Measurements from ENCODE around the gene AFF3.

DNA sequence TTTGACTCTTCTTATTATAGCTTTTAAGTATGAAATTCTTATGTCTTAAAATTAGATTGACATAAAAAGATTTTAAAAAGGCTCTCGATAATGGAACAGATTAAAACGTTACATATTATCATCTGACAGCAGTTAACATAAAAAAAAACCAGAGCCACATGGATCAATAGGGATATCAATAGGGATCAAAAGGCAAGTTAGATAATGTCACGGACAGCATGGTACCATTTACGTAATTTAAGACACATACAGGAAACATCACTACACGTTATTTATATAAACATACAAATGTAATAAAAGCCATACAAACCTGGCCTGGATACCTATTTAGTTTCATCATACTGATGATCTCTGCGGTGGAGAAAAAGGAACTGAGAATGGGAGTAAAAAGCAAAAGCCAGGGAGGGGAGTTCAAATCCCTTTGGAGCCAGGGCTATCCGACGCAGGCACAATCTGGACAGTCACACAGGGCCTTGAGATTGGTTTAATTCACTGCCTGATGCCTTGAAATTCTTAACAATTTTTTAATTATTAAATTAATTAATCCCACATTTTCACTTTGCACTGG lies 227.2 kb downstream of the AFF3 start:
- TF ChIP-seq, protein P1, sequence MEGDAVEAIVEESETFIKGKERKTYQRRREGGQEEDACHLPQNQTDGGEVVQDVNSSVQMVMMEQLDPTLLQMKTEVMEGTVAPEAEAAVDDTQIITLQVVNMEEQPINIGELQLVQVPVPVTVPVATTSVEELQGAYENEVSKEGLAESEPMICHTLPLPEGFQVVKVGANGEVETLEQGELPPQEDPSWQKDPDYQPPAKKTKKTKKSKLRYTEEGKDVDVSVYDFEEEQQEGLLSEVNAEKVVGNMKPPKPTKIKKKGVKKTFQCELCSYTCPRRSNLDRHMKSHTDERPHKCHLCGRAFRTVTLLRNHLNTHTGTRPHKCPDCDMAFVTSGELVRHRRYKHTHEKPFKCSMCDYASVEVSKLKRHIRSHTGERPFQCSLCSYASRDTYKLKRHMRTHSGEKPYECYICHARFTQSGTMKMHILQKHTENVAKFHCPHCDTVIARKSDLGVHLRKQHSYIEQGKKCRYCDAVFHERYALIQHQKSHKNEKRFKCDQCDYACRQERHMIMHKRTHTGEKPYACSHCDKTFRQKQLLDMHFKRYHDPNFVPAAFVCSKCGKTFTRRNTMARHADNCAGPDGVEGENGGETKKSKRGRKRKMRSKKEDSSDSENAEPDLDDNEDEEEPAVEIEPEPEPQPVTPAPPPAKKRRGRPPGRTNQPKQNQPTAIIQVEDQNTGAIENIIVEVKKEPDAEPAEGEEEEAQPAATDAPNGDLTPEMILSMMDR (IDR thresholded peaks at IDR 0.05) = no peak
- TF ChIP-seq POLR2A (IDR thresholded peaks at IDR 0.05) = no peak
